ENCODE measurements around the gene OR10P1. TPM values are rescaled to one million over a fixed set of nuclear protein-coding genes. Genes with fewer than 3 reads are reported as not detected.

The OR10P1 gene
- total RNA-seq, 2 experiments from 2014 or later, result not detected

DNA sequence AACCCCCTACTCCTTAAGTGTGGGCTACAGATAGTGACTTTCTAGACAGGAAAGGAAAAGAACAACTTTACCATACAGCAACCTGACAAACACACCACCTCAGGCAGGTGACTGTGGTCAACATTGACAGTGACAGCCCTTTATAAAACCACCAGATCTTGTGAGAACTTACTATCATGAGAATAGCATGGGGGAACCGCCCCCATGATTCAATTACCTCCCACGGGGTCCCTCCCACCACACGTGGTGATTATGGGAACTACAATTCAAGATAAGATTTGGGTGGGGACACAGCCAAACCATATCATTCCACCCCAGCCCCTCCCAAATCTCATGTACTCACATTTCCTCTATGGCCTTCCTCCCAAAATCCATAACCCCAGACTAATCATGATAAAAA is 16.3 kb downstream of the OR10P1 start:
- DNase-seq (ENCODE audit: low spot score), result no peak
- POLR2A ChIA-PET, result interaction anchor here (1.2 kb wide), 1 partner anchor 46 kb away, joined by 3 read pairs; no protein-coding TSS in a partner anchor
- BruUV-seq (replicated peaks), result no TSS peak

DNA sequence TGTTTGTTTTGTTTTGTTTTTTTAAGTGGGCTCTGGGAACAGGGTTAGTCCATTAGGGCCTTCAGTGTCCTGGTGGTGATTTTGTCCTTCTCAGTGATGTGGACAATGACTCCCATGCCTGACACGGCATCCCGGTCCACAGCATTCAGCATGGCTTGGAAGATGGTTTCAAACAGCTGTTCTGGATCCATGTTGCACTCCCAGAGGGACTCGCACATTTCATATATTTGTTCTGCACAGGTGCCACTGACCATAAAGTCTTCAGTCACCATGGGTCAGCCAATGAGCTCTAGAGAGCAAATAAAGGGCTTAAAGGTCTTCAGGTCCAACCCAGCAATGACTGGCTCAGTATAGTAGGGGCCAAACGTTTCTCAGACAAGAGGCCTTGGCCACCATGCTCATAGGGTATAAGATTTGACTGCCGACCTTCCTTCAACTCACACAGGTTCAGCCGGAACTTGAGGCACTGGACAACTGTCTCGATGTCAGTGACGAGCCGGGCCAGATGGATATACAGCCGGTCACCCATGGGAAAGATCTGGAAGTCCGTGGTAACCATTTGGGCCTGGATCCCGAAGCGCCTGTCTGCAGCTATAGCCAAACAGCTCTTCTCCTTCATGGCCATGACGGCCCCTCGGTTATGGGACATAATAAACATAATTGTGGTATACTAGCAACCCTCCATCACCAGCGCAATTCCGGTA is 18.0 kb downstream of the OR10P1 start:
- intact Hi-C loops (cut with micrococcal nuclease; ENCODE audit: unreplicated experiment), result no loop called here
- Histone ChIP-seq H3K27ac (ENCODE audit: low read depth, low read length, poor library complexity, severe bottlenecking) (no peak overlapping the region), H3K4me3 (ENCODE audit: low read depth, low read length, poor library complexity, severe bottlenecking) (no peak overlapping the region), H3K4me2 (ENCODE audit: low read length) (no peak overlapping the region), H3K36me3 (ENCODE audit: insufficient read depth, low read length) (no peaks in the 10 kb centered on the region), H2AFZ (ENCODE audit: low read length) (no peak overlapping the region), H3K9me2 (ENCODE audit: insufficient read depth, low read length) (no peaks in the 10 kb centered on the region), H4K20me1 (ENCODE audit: insufficient read depth, low read length) (no peaks in the 10 kb centered on the region), H3K9me3 (ENCODE audit: low read length) (0 out of 2 replicates have a peak, but pooled peaks cover 8% of the 10 kb centered on the region), H3K4me1 (ENCODE audit: insufficient read depth, low read length, poor library complexity, severe bottlenecking) (no peaks in the 10 kb centered on the region), H3K79me2 (ENCODE audit: insufficient read depth, low read depth, low read length) (no peaks in the 10 kb centered on the region)
- TF ChIP-seq, protein P1, sequence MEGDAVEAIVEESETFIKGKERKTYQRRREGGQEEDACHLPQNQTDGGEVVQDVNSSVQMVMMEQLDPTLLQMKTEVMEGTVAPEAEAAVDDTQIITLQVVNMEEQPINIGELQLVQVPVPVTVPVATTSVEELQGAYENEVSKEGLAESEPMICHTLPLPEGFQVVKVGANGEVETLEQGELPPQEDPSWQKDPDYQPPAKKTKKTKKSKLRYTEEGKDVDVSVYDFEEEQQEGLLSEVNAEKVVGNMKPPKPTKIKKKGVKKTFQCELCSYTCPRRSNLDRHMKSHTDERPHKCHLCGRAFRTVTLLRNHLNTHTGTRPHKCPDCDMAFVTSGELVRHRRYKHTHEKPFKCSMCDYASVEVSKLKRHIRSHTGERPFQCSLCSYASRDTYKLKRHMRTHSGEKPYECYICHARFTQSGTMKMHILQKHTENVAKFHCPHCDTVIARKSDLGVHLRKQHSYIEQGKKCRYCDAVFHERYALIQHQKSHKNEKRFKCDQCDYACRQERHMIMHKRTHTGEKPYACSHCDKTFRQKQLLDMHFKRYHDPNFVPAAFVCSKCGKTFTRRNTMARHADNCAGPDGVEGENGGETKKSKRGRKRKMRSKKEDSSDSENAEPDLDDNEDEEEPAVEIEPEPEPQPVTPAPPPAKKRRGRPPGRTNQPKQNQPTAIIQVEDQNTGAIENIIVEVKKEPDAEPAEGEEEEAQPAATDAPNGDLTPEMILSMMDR (conservative IDR thresholded peaks at IDR 0.05; ENCODE audit: low read length), result no peak
- TF ChIP-seq EZH2phosphoT487 (IDR thresholded peaks at IDR 0.05; ENCODE audit: borderline replicate concordance, low read depth, low read length), result no peak
- no peak for DNase-seq (ENCODE audit: low spot score)
- no TSS peak for BruUV-seq (replicated peaks)
- CTCF ChIA-PET (ENCODE audit: unreplicated experiment), result interaction anchor here (1.5 kb wide), 1 partner anchor 19 kb away, joined by 3 read pairs; no protein-coding TSS in a partner anchor
- POLR2A ChIA-PET, result interaction anchor here (0.6 kb wide), 1 partner anchor 1095 kb away, joined by 3 read pairs; no protein-coding TSS in a partner anchor

More for the DNA sequence above, 16.3 kb downstream of the OR10P1 start:
- no peak for TF ChIP-seq EZH2phosphoT487 (IDR thresholded peaks at IDR 0.05; ENCODE audit: borderline replicate concordance, low read depth, low read length)
- TF ChIP-seq, protein P1 (conservative IDR thresholded peaks at IDR 0.05; ENCODE audit: low read length), result no peak
- intact Hi-C loops (cut with micrococcal nuclease; ENCODE audit: unreplicated experiment), result no loop called here
- Histone ChIP-seq H2AFZ (ENCODE audit: low read length) (no peak overlapping the region), H3K36me3 (ENCODE audit: insufficient read depth, low read length) (no peaks in the 10 kb centered on the region), H3K4me1 (ENCODE audit: insufficient read depth, low read length, poor library complexity, severe bottlenecking) (no peaks in the 10 kb centered on the region), H3K9me2 (ENCODE audit: insufficient read depth, low read length) (no peaks in the 10 kb centered on the region), H3K79me2 (ENCODE audit: insufficient read depth, low read depth, low read length) (no peaks in the 10 kb centered on the region), H3K4me2 (ENCODE audit: low read length) (no peak overlapping the region), H4K20me1 (ENCODE audit: insufficient read depth, low read length) (no peaks in the 10 kb centered on the region), H3K4me3 (ENCODE audit: low read depth, low read length, poor library complexity, severe bottlenecking) (no peak overlapping the region), H3K27ac (ENCODE audit: low read depth, low read length, poor library complexity, severe bottlenecking) (no peak overlapping the region), H3K9me3 (ENCODE audit: low read length) (0 out of 2 replicates have a peak, but pooled peaks cover 8% of the 10 kb centered on the region)
- CTCF ChIA-PET (ENCODE audit: unreplicated experiment), result no interaction called here

DNA sequence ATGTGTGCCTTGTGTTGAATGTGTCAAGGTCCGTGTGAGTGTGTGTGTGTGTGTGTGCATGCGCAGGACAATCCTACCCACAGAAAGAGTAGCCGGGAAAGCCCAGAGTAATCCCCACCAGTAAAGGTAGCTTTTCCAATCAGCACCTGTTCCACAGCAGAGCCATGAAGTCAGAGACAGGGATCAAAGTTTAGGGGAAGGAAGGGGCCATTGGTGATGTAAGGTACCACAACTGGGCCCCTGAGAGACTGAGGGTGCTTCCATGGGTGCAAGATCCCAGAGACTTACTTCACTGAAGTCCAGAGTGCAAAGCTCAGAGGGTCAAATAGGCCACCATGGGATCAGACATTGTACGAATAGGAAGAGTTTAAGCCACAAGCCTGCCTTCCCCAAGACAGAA is 20.5 kb downstream of the OR10P1 start:
- CTCF ChIA-PET (ENCODE audit: unreplicated experiment), result interaction anchor here (0.7 to 1.0 kb wide), 2 partner anchors 17 to 62 kb away, joined by 3 read pairs; no protein-coding TSS in a partner anchor
- Histone ChIP-seq H3K9me3 (ENCODE audit: low read length) (0 out of 2 replicates have a peak, but pooled peaks cover 4% of the 10 kb centered on the region), H3K4me1 (ENCODE audit: insufficient read depth, low read length, poor library complexity, severe bottlenecking) (no peaks in the 10 kb centered on the region), H3K79me2 (ENCODE audit: insufficient read depth, low read depth, low read length) (no peaks in the 10 kb centered on the region), H3K4me3 (ENCODE audit: low read depth, low read length, poor library complexity, severe bottlenecking) (no peak overlapping the region), H2AFZ (ENCODE audit: low read length) (no peak overlapping the region), H4K20me1 (ENCODE audit: insufficient read depth, low read length) (no peaks in the 10 kb centered on the region), H3K4me2 (ENCODE audit: low read length) (no peak overlapping the region), H3K27ac (ENCODE audit: low read depth, low read length, poor library complexity, severe bottlenecking) (no peak overlapping the region), H3K36me3 (ENCODE audit: insufficient read depth, low read length) (no peaks in the 10 kb centered on the region), H3K9me2 (ENCODE audit: insufficient read depth, low read length) (no peaks in the 10 kb centered on the region)
- BruUV-seq (replicated peaks), result no TSS peak
- DNase-seq (ENCODE audit: low spot score), result no peak
- TF ChIP-seq, protein P1 (conservative IDR thresholded peaks at IDR 0.05; ENCODE audit: low read length), result no peak
- no peak for TF ChIP-seq EZH2phosphoT487 (IDR thresholded peaks at IDR 0.05; ENCODE audit: borderline replicate concordance, low read depth, low read length)
- intact Hi-C loops (cut with micrococcal nuclease; ENCODE audit: unreplicated experiment), result no loop called here
- POLR2A ChIA-PET, result interaction anchor here (0.6 kb wide), 1 partner anchor 15 kb away, joined by 3 read pairs; no protein-coding TSS in a partner anchor

All from OCI-LY7 (cell line).